ENCODE results near the gene ANAPC1. TPM values are rescaled to one million over a fixed set of nuclear protein-coding genes. Genes with fewer than 3 reads are reported as not detected.
"Not testable (repeated sequence)": the region's sequence is repeated elsewhere in the genome, so short reads cannot be mapped to it uniquely, and the experiment has no call there.

The ANAPC1 gene
- total RNA-seq, 1 donor from 2014 or later: 17.0 TPM

DNA sequence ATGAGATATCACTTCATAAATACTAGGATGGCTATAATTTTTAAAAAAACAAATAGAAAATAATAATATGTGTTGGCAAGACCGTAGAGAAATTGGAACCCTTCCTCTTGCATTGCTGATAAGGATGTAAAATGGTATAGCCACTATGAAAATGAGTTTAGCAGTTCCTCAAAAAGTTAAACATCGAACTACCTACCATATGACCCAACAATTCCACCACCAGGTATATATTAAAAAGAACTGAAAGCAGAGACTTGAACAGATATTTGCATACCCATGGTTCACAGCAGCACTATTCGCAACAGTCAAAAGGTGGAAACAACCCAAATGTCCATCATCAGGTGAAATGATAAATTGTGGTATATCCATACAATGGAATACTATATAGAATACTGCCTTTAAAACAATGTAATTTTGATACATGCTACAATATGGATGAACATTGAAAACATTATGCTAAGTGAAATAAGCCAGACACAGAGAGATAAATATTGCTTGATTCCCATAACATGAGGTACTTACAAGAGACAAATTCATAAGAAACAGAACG, 55.7 kb downstream of the ANAPC1 start:
- DNase-seq; intact Hi-C loops (cut with micrococcal nuclease); H3K27me3 ChIP-seq (ENCODE audit: low read depth); H3K4me3 ChIP-seq; H3K4me1 ChIP-seq; H3K9me3 ChIP-seq (replicated peaks); H3K27ac ChIP-seq (replicated peaks): not testable (repeated sequence)
- peaks cover 44% of the 10 kb centered on the region for H3K36me3 ChIP-seq

DNA sequence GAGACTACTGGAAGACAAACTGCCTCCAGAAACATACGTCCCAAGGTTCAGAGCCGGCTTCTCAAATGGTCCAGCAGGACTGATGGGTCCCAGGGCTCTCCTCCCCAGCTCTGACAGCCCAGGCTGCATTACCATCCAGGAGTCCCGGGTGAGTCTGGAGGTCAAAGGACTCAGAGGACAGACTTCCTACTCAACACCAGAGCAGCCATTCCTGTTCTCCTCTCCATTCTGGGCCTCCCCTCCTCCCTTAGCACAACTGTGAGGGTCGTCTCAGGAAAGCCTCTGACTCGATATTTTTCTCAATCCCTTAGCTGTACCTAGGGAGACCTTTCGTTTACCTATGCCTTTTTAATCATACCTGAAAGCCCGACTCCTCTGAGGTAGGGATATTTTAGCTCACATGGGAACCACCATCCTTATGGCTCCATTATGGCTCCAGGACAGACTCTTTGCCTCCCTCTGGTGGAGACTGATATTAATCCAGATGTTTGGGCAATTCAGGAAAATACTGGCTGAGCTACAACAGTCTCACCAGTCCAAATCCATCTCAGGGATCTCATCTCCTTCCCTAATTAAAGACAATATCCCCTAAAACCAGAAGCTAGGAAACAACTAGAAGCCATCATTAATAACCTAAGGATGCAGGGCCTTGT, 70.9 kb downstream of the ANAPC1 start:
- TF ChIP-seq, protein P1, sequence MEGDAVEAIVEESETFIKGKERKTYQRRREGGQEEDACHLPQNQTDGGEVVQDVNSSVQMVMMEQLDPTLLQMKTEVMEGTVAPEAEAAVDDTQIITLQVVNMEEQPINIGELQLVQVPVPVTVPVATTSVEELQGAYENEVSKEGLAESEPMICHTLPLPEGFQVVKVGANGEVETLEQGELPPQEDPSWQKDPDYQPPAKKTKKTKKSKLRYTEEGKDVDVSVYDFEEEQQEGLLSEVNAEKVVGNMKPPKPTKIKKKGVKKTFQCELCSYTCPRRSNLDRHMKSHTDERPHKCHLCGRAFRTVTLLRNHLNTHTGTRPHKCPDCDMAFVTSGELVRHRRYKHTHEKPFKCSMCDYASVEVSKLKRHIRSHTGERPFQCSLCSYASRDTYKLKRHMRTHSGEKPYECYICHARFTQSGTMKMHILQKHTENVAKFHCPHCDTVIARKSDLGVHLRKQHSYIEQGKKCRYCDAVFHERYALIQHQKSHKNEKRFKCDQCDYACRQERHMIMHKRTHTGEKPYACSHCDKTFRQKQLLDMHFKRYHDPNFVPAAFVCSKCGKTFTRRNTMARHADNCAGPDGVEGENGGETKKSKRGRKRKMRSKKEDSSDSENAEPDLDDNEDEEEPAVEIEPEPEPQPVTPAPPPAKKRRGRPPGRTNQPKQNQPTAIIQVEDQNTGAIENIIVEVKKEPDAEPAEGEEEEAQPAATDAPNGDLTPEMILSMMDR (IDR thresholded peaks at IDR 0.05; ENCODE audit: borderline replicate concordance): peak; percentile 20
- DNase-seq; intact Hi-C loops (cut with micrococcal nuclease): not testable (repeated sequence)

DNA sequence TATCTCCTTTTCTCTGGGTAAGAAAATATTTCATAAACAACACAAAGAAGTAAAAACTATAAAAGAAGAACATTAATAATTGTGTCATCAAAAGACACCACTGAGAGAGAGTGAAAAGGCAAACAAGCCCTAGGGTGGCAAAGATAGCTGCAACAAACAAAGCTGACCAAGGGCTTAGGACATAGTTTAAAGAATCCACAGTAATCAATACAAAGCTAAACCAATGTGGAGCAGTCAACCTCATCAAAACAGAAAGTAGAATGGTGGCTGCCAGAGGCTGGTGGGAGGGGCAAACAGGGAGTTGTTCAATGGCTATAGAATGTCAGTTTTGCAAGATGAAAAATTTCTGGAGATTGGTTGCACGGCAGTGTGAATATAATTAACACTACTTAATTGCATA, 93.4 kb downstream of the ANAPC1 start:
- DNase-seq; H3K4me3 ChIP-seq; intact Hi-C loops (cut with micrococcal nuclease); H3K27me3 ChIP-seq (ENCODE audit: low read depth); H3K36me3 ChIP-seq; H3K9me3 ChIP-seq (replicated peaks); H3K4me1 ChIP-seq; H3K27ac ChIP-seq (replicated peaks): not testable (repeated sequence)

More for the DNA sequence above, 70.9 kb downstream of the ANAPC1 start:
- not testable (repeated sequence) for H3K36me3 ChIP-seq; H3K4me3 ChIP-seq; H3K27ac ChIP-seq (replicated peaks); H3K4me1 ChIP-seq; H3K9me3 ChIP-seq (replicated peaks); H3K27me3 ChIP-seq (ENCODE audit: low read depth)

DNA sequence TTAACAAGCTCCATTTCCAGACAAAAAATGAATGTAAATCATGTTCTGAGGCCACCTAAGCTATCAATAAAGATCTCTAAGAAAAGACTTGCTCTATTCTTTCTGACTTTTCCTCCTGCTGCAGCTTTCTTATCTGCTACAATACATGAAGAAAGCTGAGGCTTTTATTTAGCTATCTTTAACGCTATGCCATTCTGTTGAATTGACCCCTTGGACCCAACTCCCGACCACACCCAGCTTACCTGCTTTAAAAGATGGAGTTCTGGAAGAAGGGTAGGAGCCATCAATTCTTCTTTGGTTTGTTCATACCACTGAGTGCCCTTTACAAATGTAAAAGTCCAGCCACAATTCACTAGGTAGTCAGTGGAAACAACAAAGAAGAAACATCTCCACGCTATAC, 99.9 kb downstream of the ANAPC1 start:
- H3K36me3 ChIP-seq: peaks cover 15% of the 10 kb centered on the region
- H3K27me3 ChIP-seq (ENCODE audit: low read depth); DNase-seq; intact Hi-C loops (cut with micrococcal nuclease); H3K4me1 ChIP-seq; H3K4me3 ChIP-seq; H3K9me3 ChIP-seq (replicated peaks); H3K27ac ChIP-seq (replicated peaks): not testable (repeated sequence)

DNA sequence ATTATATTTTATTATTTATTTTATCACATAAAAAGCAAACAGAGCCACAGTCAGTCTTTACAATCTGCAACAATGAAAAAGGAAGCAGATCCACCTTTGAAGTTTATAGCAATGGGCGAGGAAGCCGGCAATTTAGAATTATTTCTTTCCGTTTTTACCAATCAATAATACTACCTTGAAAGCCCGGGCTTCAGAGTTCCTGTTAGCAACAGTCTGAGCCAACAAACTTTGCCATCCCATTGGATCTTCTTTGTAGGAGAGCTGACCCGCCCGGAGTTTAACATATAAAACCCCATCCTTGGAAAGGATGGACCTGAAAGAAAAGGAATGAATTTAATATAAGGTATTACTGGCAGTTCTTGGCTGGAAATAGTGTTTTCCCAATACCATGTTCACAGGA, 101.8 kb downstream of the ANAPC1 start:
- H3K27ac ChIP-seq (replicated peaks); H3K4me1 ChIP-seq; DNase-seq; H3K9me3 ChIP-seq (replicated peaks); intact Hi-C loops (cut with micrococcal nuclease); H3K27me3 ChIP-seq (ENCODE audit: low read depth); H3K4me3 ChIP-seq: not testable (repeated sequence)
- peaks cover 13% of the 10 kb centered on the region for H3K36me3 ChIP-seq

DNA sequence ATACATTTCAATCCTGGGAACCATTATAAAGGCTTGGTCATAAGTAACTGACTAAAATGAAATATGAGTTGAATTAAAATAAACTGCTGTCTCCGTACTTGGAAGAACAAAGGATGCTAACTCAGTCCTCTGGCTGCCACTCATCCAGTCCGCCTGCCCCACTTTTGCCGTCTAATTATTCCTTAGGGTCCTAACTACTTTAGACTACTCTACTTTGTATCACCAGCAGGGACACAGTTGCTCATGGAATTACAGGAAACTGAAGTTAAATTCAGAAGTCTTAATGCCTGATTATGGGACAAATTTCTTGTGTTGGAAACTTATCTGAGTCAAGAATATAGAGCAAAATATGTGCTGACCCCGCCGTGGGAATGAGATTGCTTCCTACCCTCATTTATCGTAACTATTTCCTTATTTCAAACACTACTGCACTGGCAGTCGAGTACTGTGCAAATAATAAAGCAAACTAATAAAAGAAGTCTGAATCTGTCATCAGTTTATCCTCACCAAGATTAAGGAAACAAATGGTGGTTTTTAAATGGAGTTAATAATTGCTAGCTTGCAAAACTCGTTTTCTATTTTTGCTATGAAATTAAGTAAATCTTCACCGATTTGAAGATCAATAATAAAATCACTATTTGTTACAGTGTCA, 102.4 kb downstream of the ANAPC1 start:
- H3K27me3 ChIP-seq (ENCODE audit: low read depth); H3K4me1 ChIP-seq; H3K9me3 ChIP-seq (replicated peaks); DNase-seq; H3K27ac ChIP-seq (replicated peaks); H3K4me3 ChIP-seq; intact Hi-C loops (cut with micrococcal nuclease): not testable (repeated sequence)
- H3K36me3 ChIP-seq: peaks cover 13% of the 10 kb centered on the region

DNA sequence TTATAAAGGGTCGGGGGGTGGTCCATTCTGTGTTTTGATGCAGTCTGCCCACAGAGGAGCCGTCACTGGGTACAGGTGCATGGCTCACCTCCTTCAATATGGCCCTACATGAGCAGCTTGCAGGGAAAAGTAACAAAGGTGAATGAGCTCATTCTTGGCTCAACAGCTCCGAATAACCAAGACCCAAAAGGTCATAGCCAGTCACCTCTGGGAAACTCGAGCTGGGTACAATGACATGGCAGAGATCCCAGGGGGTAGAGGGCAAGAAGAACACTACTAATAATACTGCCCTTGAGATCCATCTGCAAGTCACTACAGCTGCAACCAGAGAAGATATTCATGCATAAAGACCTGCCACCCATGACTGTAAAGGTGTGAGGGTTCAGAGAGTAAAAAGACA, 106.8 kb downstream of the ANAPC1 start:
- H3K4me3 ChIP-seq; H3K27ac ChIP-seq (replicated peaks); H3K4me1 ChIP-seq; H3K27me3 ChIP-seq (ENCODE audit: low read depth); DNase-seq; H3K9me3 ChIP-seq (replicated peaks); intact Hi-C loops (cut with micrococcal nuclease): not testable (repeated sequence)
- peaks cover 12% of the 10 kb centered on the region for H3K36me3 ChIP-seq

DNA sequence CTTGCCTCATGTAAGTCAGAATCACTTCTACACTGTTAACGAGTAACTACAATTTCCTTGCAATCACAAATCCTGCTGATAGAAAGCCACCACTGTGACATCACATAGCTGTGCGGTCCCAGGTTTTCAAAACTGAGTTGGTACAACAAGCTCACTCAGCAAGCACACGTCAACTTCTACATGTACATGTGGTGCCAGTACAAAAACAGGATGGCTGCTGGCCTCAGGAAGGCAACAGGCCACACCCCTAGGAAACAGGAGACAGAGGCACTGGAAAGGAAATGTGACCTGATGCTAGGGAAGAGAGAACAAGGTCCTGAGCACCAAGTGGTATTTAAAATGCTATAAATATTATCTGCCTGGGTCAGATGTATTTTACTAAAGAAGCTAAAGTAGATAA, 107.7 kb downstream of the ANAPC1 start:
- DNase-seq; H3K36me3 ChIP-seq; H3K4me1 ChIP-seq; H3K4me3 ChIP-seq; intact Hi-C loops (cut with micrococcal nuclease); H3K27ac ChIP-seq (replicated peaks); H3K27me3 ChIP-seq (ENCODE audit: low read depth); H3K9me3 ChIP-seq (replicated peaks): not testable (repeated sequence)

DNA sequence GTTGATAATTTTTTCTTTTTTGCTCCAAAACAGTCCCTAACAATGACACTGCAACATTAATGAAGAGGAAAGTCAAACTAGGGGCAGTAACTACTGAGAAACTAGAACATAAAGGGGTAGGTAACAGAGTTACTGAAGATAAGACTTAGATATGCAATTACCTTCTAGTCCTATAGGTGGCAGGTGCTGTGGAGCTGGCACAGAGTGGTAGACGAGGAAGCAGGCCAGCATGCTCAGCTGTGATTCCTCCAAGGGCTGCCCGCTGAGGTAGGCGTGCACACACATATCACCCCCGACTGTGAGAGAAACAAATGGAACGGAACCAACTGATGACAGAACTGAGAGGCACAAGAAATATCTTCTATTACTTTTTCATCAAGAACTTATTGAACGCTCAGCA, 111.8 kb downstream of the ANAPC1 start:
- H3K4me3 ChIP-seq; intact Hi-C loops (cut with micrococcal nuclease); H3K27me3 ChIP-seq (ENCODE audit: low read depth); H3K4me1 ChIP-seq; H3K27ac ChIP-seq (replicated peaks); H3K9me3 ChIP-seq (replicated peaks); H3K36me3 ChIP-seq; DNase-seq: not testable (repeated sequence)
- TF ChIP-seq, protein P1 (IDR thresholded peaks at IDR 0.05; ENCODE audit: borderline replicate concordance): peak; percentile 13

DNA sequence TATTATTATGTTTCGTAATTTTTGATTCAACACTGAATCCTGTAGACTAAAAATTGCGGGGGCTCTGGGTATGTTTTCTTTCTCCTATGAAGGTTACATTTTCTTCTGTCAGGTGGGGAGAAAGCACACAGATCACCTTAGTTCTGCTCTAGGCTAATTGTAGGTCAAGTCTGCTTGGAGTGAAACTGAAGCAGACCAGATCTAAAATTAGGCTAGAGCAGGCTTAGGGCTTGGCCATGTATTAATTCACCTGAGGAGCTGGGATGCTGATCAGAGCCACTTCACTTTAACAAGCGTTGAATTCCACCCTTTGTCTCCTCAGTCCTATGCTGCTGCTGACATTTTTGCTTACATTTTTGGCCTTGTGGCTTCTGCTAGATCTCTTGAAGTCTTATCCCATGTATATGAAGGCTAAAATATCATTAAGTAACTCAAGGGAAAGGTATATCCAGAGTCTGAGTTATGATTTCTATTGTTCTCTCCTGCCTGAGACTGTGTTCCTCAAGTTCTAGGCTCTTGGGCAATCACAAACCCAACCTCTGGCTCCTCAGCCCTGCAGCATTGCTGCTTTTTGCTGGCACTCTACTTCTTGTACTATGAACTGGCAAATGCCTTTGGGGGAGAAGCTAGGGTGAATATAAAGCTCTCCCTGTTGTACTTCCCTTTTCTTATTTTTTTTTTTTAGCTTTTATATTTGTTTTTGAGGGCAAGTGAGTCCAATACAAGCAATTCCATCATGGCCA, 112.9 kb downstream of the ANAPC1 start:
- DNase-seq; H3K4me1 ChIP-seq; H3K36me3 ChIP-seq; H3K9me3 ChIP-seq (replicated peaks); H3K4me3 ChIP-seq; H3K27me3 ChIP-seq (ENCODE audit: low read depth); intact Hi-C loops (cut with micrococcal nuclease); H3K27ac ChIP-seq (replicated peaks): not testable (repeated sequence)

DNA sequence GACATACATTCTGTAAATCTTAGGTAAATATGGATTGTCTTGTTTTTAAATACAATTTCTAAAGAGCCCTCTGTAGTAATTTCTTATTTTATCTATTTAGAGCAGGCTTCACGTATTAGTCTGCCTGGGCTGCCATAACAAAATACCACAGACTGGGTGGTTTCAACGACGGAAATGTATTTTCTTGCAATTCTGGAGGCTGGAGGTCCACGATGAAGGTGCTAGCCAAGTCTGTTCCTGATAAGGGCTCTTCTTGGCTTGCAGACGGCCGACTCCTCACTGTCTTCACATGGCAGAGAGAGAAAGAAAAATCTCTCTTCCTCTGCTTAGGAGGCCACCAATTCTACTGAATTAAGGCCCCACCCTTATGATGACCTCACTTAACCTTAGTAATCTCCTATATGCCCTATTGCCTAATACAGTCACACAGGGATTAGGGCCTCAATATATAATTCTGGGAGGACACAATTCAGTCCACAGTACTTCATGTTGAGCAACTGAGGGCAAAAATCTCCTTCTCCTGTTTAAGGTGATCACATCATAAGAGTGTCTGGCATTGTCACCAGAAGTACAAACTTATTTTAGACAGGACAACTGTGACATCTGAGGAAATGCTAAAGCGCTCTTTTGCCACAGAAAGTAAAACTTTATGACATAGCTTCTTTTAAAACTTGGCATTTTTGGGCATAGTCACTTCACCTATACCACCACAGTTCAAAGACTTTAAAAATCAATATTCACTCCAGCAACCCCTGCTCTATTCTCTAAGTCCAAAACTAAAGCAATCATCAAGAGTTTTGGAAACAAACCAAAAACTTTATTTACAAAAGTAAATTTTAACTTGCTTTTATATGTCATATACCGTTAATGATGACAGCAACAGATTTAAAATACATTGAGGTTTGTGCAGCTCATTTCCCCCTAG, 115.5 kb downstream of the ANAPC1 start:
- intact Hi-C loops (cut with micrococcal nuclease); H3K36me3 ChIP-seq: not testable (repeated sequence)

More for the DNA sequence above, 115.5 kb downstream of the ANAPC1 start:
- not testable (repeated sequence) for H3K4me1 ChIP-seq; H3K9me3 ChIP-seq (replicated peaks); H3K4me3 ChIP-seq; H3K27ac ChIP-seq (replicated peaks); DNase-seq; H3K27me3 ChIP-seq (ENCODE audit: low read depth)
